Transverse colon (tissue), 4 donors: ENCODE data around the gene PVALB. TPM values are rescaled to one million over a fixed set of nuclear protein-coding genes. Genes with fewer than 3 reads are reported as not detected.

Source experiments
- DNase-seq: peaks from one replicate; pipeline ENCODE4 v3.0.0-alpha.2; 2019
- H3K27ac ChIP-seq, 4 donors: fragments of 200-600 bp; sonication (generic); 2 replicates each; pipeline ENCODE4 v1.5.1; 2016 to 2018; ENCODE audit warnings: inconsistent platforms in 4 of 4
- H3K27me3 ChIP-seq: fragments of 200-600 bp; sonication (generic); 2 replicates; pipeline ENCODE4 v1.5.1; 2017; ENCODE audit warnings: inconsistent platforms
- H3K36me3 ChIP-seq, 4 donors: fragments of 200-600 bp; sonication (generic); 2 replicates each; pipeline ENCODE4 v1.5.1; 2017 to 2019; ENCODE audit warnings: inconsistent platforms in 4 of 4
- H3K4me1 ChIP-seq, 4 donors: fragments of 200-600 bp; sonication (generic); 2 replicates each; pipeline ENCODE4 v1.5.1; 2017 to 2020; ENCODE audit warnings: inconsistent platforms in 4 of 4
- H3K4me3 ChIP-seq, 4 donors: fragments of 200-600 bp; sonication (generic); 1 replicate in 1 of 4; 2 replicates in 3 of 4; pipeline versions ENCODE4 v1.5.1 to v1.6.1; 2017 to 2019; ENCODE audit warnings: inconsistent platforms in 4 of 4
- H3K9me3 ChIP-seq, 2 donors: fragments of 200-600 bp; sonication (generic); 2 replicates each; pipeline ENCODE4 v1.5.1; 2017 to 2019; ENCODE audit warnings: inconsistent platforms in 2 of 2
- EP300 ChIP-seq: sonication (generic); formaldehyde crosslinking; IDR thresholded peaks from one replicate; pipeline ENCODE4 v1.6.1; 2017; ENCODE audit warnings: antibody characterized with exemption, low read depth
- POLR2A ChIP-seq: fragments of 450-650 bp; IDR thresholded peaks from one replicate; pipeline ENCODE4 v1.6.1; 2016; ENCODE audit warnings: antibody characterized with exemption, mild to moderate bottlenecking, moderate library complexity
- POLR2AphosphoS5 ChIP-seq, 3 donors: sonication (generic); formaldehyde crosslinking; IDR thresholded peaks; one replicate each; pipeline ENCODE4 v1.6.1; 2016; ENCODE audit warnings: antibody characterized with exemption in 3 of 3
- WGBS, 2 donors: methylation state at CpG; one replicate each; pipeline ENCODE4 v1.1.5; 2018; ENCODE audit warnings: low coverage in 1 of 2; 5-methylcytosine and 5-hydroxymethylcytosine counted together
- in situ Hi-C, 4 donors: fragments of 200-750 bp; cut with MboI; loops; one replicate each; pipeline versions ENCODE4 v1.15.0 to v1.15.1; 2017; ENCODE audit warnings: low sequenced_read_pairs in 3 of 4, low pct_ligation_motif_present in 1 of 4, low pct_unique_long_range_greater_than_20kb in 1 of 4
- intact Hi-C: fragments of 100-400 bp; cut with DNase I; formaldehyde crosslinking; loops from one replicate; pipeline ENCODE4 v1.15.1; 2023; ENCODE audit warnings: low total_unique reads
- total RNA-seq, 4 donors: library from RNA; depleted of rRNA; stranded (reverse); fragments of >200 nt; gene quantifications; one replicate each; pipeline ENCODE4 v1.1.0, GENCODE V29; 2016
- TF ChIP-seq, protein P1 (sequence below), 5 experiments: fragments of 200-600 bp in 3 of 5; fragments of 450-650 bp in 2 of 5; sonication (generic) in 3 of 5; IDR thresholded peaks; 1 replicate in 2 of 5; 2 replicates in 3 of 5; pipeline ENCODE4 v1.5.1; 2016 to 2017; ENCODE audit warnings: antibody characterized with exemption in 5 of 5, inconsistent platforms in 3 of 5, mild to moderate bottlenecking in 2 of 5, moderate library complexity in 1 of 5

Gene PVALB
- total RNA-seq, 4 donors from 2014 or later = 2.7 TPM; not detected in 3

DNA sequence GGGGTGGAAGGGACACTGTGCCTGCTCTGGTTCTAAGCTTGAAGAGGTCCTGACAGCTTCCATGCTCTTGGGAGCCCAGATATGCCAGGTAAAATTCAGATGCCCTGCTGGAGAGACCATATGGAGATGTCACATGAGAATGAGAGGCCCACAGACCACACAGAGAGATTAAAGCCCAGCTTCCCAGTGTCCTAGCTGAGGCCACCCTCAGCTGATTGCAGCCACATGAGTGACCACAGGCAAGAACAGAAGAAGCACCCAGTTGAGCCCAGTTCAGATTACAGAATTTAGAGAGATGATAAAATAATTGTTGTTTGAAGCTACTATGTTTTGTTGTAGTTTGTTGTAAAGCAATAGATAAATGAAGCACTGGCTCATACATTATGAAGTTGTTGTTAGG, 14.4 kb upstream of the PVALB start:
- intact Hi-C loops (no loop called here), in situ Hi-C loops (no loop called here)
- Histone ChIP-seq H3K27ac (no peak overlapping the region), H3K4me3 (no peak overlapping the region), H3K36me3 (no peaks in the 10 kb centered on the region), H3K27me3 (no peaks in the 10 kb centered on the region), H3K9me3 (no peaks in the 10 kb centered on the region), H3K4me1 (no peaks in the 10 kb centered on the region)
- no peak for DNase-seq
- TF ChIP-seq POLR2AphosphoS5 (IDR thresholded peaks at IDR 0.05) (no peak), POLR2A (no peak), EP300 (no peak)
- TF ChIP-seq, protein P1, sequence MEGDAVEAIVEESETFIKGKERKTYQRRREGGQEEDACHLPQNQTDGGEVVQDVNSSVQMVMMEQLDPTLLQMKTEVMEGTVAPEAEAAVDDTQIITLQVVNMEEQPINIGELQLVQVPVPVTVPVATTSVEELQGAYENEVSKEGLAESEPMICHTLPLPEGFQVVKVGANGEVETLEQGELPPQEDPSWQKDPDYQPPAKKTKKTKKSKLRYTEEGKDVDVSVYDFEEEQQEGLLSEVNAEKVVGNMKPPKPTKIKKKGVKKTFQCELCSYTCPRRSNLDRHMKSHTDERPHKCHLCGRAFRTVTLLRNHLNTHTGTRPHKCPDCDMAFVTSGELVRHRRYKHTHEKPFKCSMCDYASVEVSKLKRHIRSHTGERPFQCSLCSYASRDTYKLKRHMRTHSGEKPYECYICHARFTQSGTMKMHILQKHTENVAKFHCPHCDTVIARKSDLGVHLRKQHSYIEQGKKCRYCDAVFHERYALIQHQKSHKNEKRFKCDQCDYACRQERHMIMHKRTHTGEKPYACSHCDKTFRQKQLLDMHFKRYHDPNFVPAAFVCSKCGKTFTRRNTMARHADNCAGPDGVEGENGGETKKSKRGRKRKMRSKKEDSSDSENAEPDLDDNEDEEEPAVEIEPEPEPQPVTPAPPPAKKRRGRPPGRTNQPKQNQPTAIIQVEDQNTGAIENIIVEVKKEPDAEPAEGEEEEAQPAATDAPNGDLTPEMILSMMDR (IDR thresholded peaks at IDR 0.05) = no peak

DNA sequence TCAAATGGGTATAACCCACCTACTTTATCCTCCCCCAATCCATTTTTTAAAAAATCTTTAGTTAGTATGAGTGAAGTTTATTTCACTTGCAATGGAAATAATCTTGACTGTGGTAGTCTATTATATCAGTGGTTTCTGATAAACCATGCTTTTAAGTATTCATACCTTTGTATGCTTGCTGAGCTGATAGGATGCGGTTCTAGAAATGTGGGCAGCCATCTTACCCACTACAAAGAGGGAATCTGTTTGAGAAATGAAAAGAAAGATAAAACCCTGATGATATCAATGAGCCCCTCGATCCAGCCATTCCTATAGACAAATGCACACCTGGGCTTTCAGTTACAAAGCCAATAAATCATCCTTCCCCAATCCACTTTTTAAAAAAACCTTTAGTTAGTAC, 13.8 kb upstream of the PVALB start:
- TF ChIP-seq EP300 (no peak), POLR2AphosphoS5 (IDR thresholded peaks at IDR 0.05) (no peak), POLR2A (no peak)
- TF ChIP-seq, protein P1 (IDR thresholded peaks at IDR 0.05) = no peak
- H3K27me3 ChIP-seq = no peaks in the 10 kb centered on the region
- 81 to 82% methylated on average over 2 of the region's 2 CpGs for WGBS, 2 donors
- no peaks in the 10 kb centered on the region for H3K4me1 ChIP-seq
- H3K36me3 ChIP-seq = no peaks in the 10 kb centered on the region
- no peak overlapping the region for H3K4me3 ChIP-seq
- no peaks in the 10 kb centered on the region for H3K9me3 ChIP-seq
- no peak overlapping the region for H3K27ac ChIP-seq
- DNase-seq = no peak
- in situ Hi-C loops (no loop called here), intact Hi-C loops (no loop called here)

DNA sequence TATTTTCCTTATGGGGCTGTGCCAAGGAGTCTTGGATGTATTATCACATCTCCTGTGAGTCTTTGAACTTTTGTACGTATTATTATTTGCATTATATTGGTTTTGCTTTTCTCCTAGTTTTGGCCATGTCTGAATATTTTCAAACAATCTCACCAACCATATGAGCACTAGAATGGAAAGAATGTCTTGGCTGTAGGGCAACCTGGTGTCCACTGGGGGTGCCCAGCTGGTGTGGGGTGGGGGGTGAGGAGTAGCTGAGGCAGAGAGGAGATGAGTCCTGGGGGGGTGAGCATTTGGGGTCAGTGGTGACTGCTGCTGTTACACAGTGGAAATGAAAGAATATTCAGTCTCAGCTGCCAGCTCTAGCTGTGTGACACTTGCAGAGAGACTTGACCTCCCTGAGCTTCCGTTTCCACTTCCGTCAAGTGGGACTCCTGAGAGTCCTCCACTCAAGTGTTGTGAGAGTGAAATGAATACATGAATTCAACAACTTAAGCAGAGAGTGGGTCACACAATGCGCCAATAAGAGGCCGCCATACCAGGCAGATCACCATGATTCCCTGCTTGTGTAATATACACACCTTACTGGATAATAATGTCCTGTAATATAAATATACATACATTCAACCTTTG, 12.7 kb upstream of the PVALB start:
- no peak overlapping the region for H3K27ac ChIP-seq
- DNase-seq = no peak
- H3K36me3 ChIP-seq = no peaks in the 10 kb centered on the region
- no peaks in the 10 kb centered on the region for H3K9me3 ChIP-seq
- H3K27me3 ChIP-seq = no peaks in the 10 kb centered on the region
- intact Hi-C loops (no loop called here), in situ Hi-C loops (no loop called here)
- 82 to 85% methylated on average over 1 to 5 of the region's 5 CpGs for WGBS, 2 donors
- TF ChIP-seq, protein P1 (IDR thresholded peaks at IDR 0.05) = no peak
- TF ChIP-seq POLR2AphosphoS5 (IDR thresholded peaks at IDR 0.05) (no peak), EP300 (no peak), POLR2A (no peak)
- H3K4me1 ChIP-seq = no peaks in the 10 kb centered on the region
- H3K4me3 ChIP-seq = no peak overlapping the region

DNA sequence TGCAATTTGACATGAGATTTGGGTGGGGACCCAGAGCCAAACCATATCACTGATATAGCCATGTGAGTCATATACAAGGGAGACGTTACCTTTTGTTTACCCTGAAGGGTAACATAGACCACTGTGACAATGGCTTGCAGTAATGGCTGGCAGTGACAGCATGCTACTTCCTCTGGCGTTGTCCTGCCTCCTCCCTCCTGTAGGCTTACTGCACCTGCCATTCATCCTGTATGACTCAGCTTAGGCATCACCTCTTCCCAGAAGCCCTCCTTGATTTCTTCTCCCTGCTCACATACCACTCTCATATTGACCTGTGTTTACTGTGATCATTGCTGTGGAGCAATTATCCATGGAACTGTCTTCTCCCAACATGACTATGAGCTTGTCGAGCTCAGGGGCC, 12.0 kb upstream of the PVALB start:
- in situ Hi-C loops = no loop called here
- intact Hi-C loops = no loop called here
- 38 to 100% methylated on average over 1 to 3 of the region's 3 CpGs for WGBS, 2 donors

More for the DNA sequence above, 12.0 kb upstream of the PVALB start:
- no peaks in the 10 kb centered on the region for H3K36me3 ChIP-seq
- H3K9me3 ChIP-seq = no peaks in the 10 kb centered on the region
- H3K4me3 ChIP-seq = no peak overlapping the region
- no peaks in the 10 kb centered on the region for H3K4me1 ChIP-seq
- DNase-seq = no peak
- H3K27me3 ChIP-seq = no peaks in the 10 kb centered on the region
- no peak overlapping the region for H3K27ac ChIP-seq
- TF ChIP-seq, protein P1 (IDR thresholded peaks at IDR 0.05) = no peak
- TF ChIP-seq EP300 = no peak
- no peak for TF ChIP-seq POLR2A
- no peak for TF ChIP-seq POLR2AphosphoS5 (IDR thresholded peaks at IDR 0.05)
